Astrocyte of the hippocampus (primary cell): ENCODE data around the gene ENO3.
A peak's percentile ranks its signal among the peaks of the same experiment; 100 is the strongest.

Source experiments
- DNase-seq: peaks from one replicate; pipeline ENCODE4 v3.0.0; 2011; ENCODE audit warnings: low read depth, low spot score

Gene ENO3

GRCh38 chr17:4972752-4973151 is 21.8 kb downstream of the ENO3 start:
- no peak for DNase-seq

- DNase-seq, result no peak
These were observed 22.6 kb downstream of the ENO3 start for GRCh38 chr17:4973256-4974114.

- DNase-seq, result no peak
These were observed 23.3 kb downstream of the ENO3 start for GRCh38 chr17:4974115-4974670.

GRCh38 chr17:4978726-4979125 is 27.8 kb downstream of the ENO3 start:
- no peak for DNase-seq

- DNase-seq, result peak; percentile 78
These were observed 29.8 kb downstream of the ENO3 start for GRCh38 chr17:4980644-4981216.

GRCh38 chr17:4982305-4982704 is 31.4 kb downstream of the ENO3 start:
- no peak for DNase-seq

GRCh38 chr17:4986403-4986802 is 35.5 kb downstream of the ENO3 start:
- DNase-seq, result no peak

GRCh38 chr17:4986951-4987766 is 36.2 kb downstream of the ENO3 start, which contains the start of gene CAMTA2:
CAMTA2 (minus strand) TSS chr17:4987675; CDS start chr17:4986222, 1,453 bp downstream.
- peak; percentile 87 for DNase-seq

- peak; percentile 21 for DNase-seq
These were observed 37.0 kb downstream of the ENO3 start for GRCh38 chr17:4987767-4988567.

- no peak for DNase-seq
These were observed 43.2 kb downstream of the ENO3 start for GRCh38 chr17:4994081-4994595.

GRCh38 chr17:4997302-4998026 is 46.5 kb downstream of the ENO3 start, which contains the start of the genes INCA1 and KIF1C:
INCA1 (minus strand) TSS chr17:4997522; CDS start chr17:4994437, 3,085 bp downstream.
KIF1C (plus strand) TSS chr17:4997950; CDS start chr17:5000247, 2,297 bp downstream.
- DNase-seq, result peak; percentile 97

- peak; percentile 20 for DNase-seq
These were observed 47.3 kb downstream of the ENO3 start for GRCh38 chr17:4998027-4998731.

GRCh38 chr17:4998732-4999429 is 48.0 kb downstream of the ENO3 start:
- DNase-seq, result no peak

- DNase-seq, result no peak
These were observed 48.6 kb downstream of the ENO3 start for GRCh38 chr17:4999430-5000093.

GRCh38 chr17:5000237-5000639 is 49.3 kb downstream of the ENO3 start:
- DNase-seq, result peak; percentile 36

GRCh38 chr17:5002121-5002788 is 51.3 kb downstream of the ENO3 start:
- DNase-seq, result no peak

- no peak for DNase-seq
These were observed 52.4 kb downstream of the ENO3 start for GRCh38 chr17:5003214-5003867.
